HG02642 (cell line): ENCODE measurements around the gene EXD3.
"Not testable (repeated sequence)": the region's sequence is repeated elsewhere in the genome, so short reads cannot be mapped to it uniquely, and the experiment has no call there.

Source experiments
- ATAC-seq: cut with Tn5 transposase; IDR thresholded peaks from one replicate; pipeline ENCODE4 v1.9.1; 2021; ENCODE audit warnings: mild to moderate bottlenecking; ENCODE audit not compliant: unreplicated experiment, poor library complexity

EXD3 gene

DNA sequence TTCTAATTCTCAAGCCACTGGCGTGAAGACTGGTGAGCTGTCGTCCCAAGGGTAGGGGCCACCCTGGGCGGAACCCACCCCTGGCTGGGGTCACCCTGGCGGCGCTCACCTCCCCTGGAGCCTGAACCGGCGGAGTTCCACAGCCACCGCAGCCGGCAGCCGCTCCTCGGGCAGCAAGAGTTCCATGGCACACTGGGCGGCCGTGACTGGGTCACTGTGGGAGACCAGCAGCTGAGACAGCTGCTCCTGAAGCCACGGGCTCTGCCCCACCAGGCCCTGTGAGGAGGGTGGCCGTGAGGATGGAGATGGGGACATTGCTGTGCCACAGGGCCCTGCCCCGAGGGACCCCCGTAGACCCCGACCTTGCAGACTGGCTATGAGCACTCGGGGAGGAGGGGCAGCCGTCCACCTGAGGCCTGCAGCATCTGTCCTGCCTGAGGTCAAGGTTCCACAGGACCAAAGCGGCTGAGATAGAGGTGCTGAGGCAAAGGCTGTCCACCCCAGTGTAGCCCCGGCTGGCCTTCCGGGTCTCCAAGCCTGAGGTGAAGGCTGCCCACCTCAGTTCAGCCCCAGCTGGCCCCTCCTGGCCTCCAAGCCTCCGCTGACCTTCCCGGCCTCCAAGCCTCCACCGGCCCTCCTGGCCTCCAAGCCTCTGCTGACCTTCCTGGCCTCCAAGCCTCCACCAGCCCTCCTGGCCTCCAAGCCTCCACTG, 70.3 kb downstream of the EXD3 start:
- no peak for ATAC-seq

DNA sequence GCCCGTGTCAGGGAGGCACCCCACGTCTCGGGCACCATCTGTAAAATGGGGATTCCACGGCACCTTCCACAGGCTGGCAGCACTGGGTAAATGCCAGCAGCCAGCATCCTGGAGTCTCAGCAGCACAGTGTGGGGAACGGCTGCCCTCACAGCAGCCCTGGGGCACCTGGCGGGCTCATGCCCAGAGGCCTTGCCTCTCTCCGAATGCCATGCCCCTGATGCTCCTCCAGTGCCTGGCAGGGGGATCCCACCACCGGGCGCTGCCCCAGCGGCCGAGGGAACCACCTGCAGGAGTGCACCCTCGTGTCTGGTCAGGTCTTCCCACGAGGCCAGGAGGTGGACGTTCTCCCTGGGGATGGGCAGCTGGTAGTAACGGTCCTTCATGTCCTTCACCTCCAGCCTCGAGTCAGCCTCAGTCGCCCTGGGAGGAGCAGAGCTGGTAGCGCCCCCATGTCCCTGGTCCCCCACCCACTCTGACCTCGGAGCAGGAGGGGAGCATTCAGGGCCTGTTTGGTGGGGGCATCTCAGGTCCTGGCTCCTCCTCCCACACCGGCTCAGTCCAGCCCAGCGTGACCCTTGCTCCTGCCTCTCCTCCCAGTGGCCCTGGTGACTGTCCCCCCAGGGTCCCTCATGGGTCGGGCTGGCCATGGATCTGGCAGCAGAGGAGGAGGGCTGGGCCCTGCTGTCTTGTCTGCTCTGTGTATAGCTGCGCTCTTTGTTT, 71.0 kb downstream of the EXD3 start:
- no peak for ATAC-seq

DNA sequence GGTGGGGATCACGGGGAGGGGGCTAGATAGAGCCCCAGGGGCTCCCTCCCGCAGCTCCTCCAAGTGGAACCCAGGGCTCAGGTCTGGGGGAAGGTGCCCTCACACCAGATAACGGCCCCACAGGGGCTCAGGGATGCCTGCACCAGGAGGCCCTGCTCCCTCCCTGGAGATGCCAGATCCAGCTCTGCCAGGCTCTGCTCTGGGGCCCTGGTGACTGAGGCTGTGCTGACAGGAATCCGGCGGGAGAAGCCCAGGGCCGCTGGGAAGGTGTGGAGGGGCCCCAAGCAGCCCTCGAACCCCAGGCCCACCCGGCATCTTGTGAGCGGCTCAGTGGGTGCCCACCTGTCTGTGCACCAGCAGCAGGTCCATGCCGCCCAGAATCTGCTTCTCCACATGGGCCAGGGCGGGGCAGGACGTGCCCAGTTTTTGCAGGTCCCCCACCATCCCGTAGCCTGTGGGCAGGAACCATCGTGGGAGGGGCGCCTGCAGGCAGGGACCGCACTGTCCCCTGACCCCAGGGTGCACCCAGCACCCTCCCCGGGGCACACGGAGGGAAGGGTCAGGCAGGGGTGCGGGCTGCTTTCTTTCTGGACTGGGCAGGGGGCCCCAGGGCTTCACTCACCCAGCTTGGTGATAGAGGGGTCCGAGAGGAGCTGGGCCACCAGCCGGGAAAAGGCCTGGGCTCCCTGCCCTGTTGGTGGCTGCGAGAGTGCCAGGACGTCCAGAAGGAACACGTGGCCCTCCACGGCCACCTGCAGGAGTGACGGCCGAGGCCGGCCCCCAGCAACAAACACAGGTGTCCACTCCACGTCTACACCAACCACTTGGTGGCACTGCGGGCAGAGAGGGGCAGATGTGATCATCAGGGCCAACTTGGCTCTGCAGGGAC, 72.0 kb downstream of the EXD3 start:
- no peak for ATAC-seq

DNA sequence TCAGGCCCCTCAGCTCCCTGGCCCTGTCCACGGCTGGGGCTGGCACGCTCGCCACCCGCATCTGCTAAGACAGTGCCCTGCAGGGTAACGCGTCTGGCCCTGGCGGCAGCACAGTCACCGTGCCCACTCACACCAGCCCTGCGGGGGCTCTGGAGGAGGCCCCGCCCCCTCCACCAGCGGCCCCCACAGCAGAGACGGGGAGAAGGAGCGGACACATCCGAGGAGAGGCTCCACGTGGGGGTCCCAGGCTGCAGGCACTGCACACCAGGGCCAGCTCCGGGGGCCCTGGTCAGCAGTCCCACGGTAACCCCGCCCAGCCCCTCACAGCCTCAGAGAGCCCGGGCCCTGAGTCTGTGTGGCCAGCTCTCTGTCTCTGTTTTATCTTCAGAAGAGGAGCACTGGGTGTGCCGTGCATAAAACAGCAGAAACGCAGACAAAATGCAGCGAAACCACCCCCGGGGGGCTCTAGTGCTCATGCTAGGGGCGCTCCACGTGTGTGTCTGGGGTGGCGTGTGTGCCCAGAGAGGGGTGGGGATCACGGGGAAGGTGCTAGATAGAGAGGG, 73.4 kb downstream of the EXD3 start:
- ATAC-seq, result no peak

DNA sequence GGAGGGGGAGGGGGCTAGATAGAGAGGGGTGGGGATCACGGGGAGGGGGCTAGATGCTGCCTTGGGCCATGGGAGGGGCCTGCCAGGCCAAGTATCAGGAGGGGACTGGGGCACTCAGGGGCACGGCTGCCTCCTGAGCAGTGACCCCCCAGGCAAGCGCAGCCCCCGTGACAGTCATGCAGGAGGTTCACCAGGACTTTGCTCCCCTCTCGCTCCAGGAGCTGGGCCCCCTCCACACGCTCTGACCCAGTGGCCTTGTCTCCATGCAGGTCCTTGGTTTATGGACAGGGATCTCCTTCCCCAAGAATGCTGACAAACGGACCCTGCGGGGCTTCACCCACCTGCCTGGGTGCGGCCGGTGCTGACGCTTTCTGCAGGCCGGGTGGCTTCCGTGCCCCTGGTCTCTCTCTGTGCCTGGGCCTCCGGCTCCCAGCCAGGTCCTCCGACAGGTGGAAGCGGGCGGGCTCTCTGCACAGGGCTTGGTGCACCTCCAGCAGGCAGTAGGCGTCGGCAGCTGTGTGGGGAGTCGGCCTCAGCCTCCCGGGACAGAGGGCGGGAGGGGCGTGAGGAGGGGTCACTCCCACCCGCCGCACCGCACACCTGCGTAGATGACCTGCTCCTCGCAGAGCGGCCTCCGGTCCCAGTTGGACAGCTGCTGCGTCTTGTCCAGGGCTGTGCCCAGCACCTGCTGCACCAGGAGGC, 74.0 kb downstream of the EXD3 start:
- ATAC-seq, result no peak

DNA sequence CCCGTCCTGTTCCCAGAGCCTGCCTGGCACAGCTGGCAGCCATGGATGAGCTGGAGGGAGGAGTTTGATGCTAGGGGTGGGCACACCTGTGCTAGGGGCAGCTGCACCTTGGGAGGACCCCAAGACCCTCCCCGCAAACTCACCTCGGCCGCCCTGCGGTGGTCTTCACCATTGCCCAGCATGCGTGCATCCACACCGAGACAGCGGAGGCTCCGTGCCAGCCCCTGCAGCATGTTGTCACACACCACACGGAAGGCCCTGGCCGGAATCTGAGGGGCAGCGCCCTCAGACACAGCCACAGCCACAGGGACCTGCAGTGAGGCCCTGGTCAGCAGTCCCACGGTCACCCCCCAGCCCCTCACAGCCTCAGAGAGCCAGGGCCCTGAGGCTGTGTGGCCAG, 75.0 kb downstream of the EXD3 start:
- no peak for ATAC-seq

DNA sequence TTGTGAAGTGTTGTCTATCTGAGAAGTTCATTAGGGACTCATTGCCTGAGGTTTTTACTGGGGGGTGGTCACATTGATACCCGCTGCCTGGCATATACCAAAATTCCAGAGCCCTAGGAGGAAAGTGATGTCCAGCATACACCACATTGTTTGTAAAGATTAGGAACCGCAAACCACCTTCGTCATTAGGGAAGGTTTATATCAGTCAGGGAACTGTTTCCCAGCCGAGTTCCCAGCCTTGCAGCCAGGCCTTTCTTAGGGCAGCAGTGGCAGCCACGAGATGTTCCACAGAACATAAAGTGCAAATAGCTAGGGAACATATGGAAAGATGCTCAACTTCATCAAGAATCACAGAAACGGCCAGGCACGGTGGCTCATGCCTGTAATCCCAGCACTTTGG, 80.5 kb downstream of the EXD3 start:
- no peak for ATAC-seq

GRCh38 chr9:137341227-137341626, 81.7 kb downstream of the EXD3 start:
- ATAC-seq, result no peak

DNA sequence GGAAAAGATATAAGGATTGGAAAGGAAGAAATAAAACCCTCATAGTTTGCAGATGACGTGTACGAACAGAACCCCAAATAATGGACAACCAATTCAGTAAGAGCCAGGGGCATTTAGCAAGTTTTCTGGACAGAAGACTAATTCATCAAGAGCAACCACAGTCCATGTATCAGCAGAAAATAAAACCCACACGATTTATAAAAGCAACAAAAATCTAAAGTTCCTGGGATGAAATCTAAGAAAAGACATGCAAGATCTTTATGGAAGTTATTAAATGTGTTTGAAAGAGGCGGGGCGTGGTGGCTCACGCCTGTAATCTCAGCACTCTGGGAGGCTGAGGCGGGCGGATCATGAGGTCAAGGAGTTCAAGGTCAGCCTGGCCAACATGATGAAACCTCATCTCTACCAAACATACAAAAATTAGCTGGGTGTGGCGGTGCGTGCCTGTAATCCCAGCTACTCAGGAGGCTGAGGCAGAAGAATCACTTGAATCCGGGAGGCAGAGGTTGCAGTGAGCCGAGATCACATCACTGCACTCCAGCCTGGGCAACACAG, 83.0 kb downstream of the EXD3 start:
- not testable (repeated sequence) for ATAC-seq

DNA sequence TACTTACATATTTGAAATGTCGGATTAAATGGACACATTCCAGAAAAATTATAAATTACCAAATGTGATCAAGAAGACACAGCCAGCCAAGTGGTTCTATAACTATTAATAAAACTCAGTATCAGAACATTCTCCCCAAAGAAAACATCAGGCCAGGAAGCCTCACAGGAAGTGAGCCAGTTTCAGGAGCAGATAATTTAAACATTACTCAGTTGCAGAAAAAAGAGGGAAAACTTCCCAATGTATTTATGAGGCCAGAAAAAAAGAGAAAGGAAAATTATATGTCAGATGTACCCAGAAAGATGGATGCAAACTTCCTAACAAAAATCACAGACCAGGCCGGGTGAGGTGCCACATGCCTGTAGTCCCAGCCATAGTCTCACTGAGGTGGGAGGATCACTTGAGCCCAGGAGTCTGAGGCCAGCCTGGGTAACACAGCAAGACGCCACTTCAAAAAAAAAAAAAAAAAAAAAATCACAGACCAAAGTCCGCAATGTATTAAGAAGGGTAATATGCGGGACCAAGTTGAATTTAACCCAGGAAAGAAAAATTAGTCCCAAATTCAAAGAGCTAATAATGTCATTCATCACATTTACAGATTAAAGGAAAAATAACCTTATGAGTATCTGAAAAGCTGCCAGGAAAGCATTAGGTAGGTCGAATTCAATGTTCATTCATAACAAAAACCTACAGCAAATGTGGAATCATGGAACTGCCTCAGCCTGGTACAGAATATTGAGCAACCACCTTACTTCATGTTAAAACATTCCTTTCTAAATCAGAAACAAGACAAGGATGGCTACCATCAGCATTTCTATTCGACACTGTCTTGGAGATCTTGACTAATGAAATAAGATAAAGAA, 83.7 kb downstream of the EXD3 start:
- no peak for ATAC-seq

GRCh38 chr9:137336735-137337134, 86.2 kb downstream of the EXD3 start:
- no peak for ATAC-seq

DNA sequence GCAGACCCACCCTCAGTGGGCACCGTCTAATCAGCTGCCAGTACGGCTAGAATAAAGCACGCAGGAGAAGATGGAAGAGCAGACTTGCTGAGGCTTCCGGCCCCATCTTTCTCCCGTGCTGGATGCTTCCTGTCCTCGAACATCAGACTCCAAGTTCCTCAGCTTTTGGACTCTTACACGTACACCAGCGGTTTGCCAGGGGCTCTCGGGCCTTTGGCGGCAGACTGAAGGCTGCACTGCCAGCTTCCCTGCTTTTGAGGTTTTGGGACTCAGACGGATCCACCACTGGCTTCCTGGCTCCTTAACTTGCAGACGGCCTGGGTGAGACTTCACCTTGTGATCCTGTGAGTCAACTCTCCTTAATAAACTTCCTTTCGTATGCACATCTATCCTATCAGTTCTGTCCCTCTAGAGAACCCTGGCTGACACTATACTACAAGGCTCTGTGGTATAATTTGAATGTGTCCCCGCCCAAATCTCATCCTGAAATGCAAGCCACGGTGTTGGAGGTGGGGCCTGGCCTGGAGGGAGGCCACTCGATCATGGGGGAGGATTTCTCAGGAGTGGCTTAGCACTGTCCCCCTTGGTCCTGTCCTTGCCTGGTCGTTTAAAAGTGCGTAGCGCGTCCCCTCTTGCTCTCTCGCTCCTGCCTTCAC, 89.8 kb downstream of the EXD3 start:
- ATAC-seq, result no peak

DNA sequence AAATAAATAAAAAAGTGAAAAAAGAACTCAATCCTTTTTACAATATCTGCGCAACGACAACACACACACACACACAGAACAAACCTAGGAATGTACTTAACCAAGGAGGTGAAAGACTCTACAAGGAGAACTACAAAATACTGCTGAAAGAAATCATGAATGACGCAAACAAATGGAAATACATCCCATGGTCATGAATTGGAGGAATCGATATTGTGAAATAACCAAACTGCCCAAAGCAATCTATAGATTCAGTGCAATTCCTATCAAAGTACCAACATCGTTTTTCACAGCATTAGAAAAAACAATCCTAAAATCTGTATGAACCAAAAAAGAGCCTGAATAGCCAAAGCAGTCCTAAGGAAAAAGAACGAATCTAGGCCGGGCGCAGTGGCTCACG, 91.0 kb downstream of the EXD3 start:
- ATAC-seq, result no peak

- no peak for ATAC-seq
These were observed 92.3 kb downstream of the EXD3 start for GRCh38 chr9:137330689-137331088.

DNA sequence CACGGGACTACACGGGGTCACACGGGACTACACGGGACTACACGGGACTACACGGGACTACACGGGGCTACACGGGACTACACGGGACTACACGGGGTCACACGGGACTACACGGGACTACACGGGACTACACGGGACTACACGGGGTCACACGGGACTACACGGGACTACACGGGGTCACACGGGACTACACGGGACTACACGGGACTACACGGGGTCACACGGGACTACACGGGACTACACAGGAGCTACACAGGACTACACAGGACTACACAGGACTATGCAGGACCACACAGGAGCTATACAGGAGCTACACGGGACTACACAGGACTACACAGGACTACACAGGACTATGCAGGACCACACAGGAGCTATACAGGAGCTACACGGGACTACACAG, 93.4 kb downstream of the EXD3 start:
- not testable (repeated sequence) for ATAC-seq

GRCh38 chr9:137327641-137328550, 95.1 kb downstream of the EXD3 start:
- ATAC-seq, result not testable (repeated sequence)

DNA sequence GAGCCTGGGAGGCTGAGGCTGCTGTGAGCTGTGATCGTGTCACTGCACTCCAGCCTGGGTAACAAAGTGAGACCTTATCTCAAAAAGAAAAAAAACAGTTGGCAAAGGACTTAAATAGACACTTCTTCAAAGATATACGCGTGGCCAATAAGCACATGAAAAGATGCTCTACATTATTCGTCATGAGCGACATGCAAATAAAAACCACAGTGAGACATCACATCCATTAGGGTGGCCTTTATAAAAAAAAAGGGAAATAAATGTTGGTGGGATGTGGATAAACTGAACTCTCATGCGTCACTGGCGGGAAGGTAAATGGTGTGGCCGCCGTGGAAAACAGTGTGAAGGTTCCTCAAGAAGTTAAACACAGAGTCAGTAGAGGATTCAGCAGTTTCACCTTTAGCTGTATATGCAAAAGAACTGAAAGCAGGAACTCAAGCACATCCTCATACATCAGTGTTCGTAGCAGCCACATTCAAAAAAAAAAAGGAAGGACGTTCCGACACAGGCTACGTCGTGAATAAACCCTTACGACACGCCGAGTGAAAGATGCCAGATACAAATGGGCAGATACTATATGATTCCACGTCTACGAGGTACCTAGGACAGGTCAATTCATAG, 96.4 kb downstream of the EXD3 start:
- no peak for ATAC-seq
